H9 (cell line): ENCODE measurements around the gene PERP. TPM values are rescaled to one million over a fixed set of nuclear protein-coding genes. Genes with fewer than 3 reads are reported as not detected.
A peak's percentile ranks its signal among the peaks of the same experiment; 100 is the strongest.

ENCODE experiments used
- DNase-seq: peaks from one replicate; pipeline ENCODE4 v3.0.0-alpha.2; 2017
- H2AFZ ChIP-seq: one replicate; pipeline ENCODE4 v1.6.1; 2013; ENCODE audit warnings: mild to moderate bottlenecking, low read length, control low read depth, moderate library complexity
- H2AK5ac ChIP-seq: 2 replicates; pipeline ENCODE4 v1.6.1; 2013; ENCODE audit warnings: low read length, control low read depth, mixed read lengths; ENCODE audit not compliant: insufficient read length
- H2BK120ac ChIP-seq: one replicate; pipeline ENCODE4 v1.6.1; 2013; ENCODE audit warnings: low read depth, mild to moderate bottlenecking, low read length, control low read depth, inconsistent platforms; ENCODE audit not compliant: poor library complexity, severe bottlenecking
- H2BK12ac ChIP-seq: 2 replicates; pipeline ENCODE4 v1.6.1; 2013; ENCODE audit warnings: low read length, control low read depth, mixed read lengths, low read depth; ENCODE audit not compliant: insufficient read length
- H2BK15ac ChIP-seq: 2 replicates; pipeline ENCODE4 v1.6.1; 2013; ENCODE audit warnings: low read depth, low read length, control low read depth
- H2BK20ac ChIP-seq: one replicate; pipeline ENCODE4 v1.6.1; 2013; ENCODE audit warnings: low read depth, mild to moderate bottlenecking, low read length, control low read depth, inconsistent platforms; ENCODE audit not compliant: poor library complexity, severe bottlenecking
- H2BK5ac ChIP-seq: 2 replicates; pipeline ENCODE4 v1.6.1; 2013; ENCODE audit warnings: low read length, control low read depth, mixed read lengths; ENCODE audit not compliant: insufficient read length
- H3K14ac ChIP-seq: 2 replicates; pipeline ENCODE4 v1.6.1; 2013; ENCODE audit warnings: low read length, control low read depth; ENCODE audit not compliant: insufficient read depth
- H3K18ac ChIP-seq: 2 replicates; pipeline ENCODE4 v1.6.1; 2013; ENCODE audit warnings: low read depth, mild to moderate bottlenecking, mixed read lengths, low read length, control low read depth; ENCODE audit not compliant: insufficient read length
- H3K23ac ChIP-seq: 2 replicates; pipeline ENCODE4 v1.6.1; 2013; ENCODE audit warnings: low read length, control low read depth, mixed read lengths, low read depth; ENCODE audit not compliant: insufficient read length
- H3K23me2 ChIP-seq: 2 replicates; pipeline ENCODE4 v1.6.1; 2013; ENCODE audit warnings: low read depth, mild to moderate bottlenecking, mixed read lengths, low read length, control low read depth; ENCODE audit not compliant: insufficient read length, poor library complexity, severe bottlenecking
- H3K27ac ChIP-seq: 2 replicates; pipeline ENCODE4 v1.5.1; 2013; ENCODE audit warnings: low read length, control low read depth, mixed read lengths, low read depth; ENCODE audit not compliant: insufficient read length
- H3K27me3 ChIP-seq: 2 replicates; pipeline ENCODE4 v1.6.1; 2013; ENCODE audit warnings: low read length, control low read depth, inconsistent platforms; ENCODE audit not compliant: insufficient read depth
- H3K4ac ChIP-seq: 2 replicates; pipeline ENCODE4 v1.6.1; 2013; ENCODE audit warnings: low read depth, mild to moderate bottlenecking, control low read depth, inconsistent platforms, low read length, moderate library complexity
- H3K4me1 ChIP-seq: 2 replicates; pipeline ENCODE4 v1.6.1; 2013; ENCODE audit warnings: low read length, control low read depth, inconsistent platforms; ENCODE audit not compliant: insufficient read depth
- H3K4me2 ChIP-seq: 2 replicates; pipeline ENCODE4 v1.6.1; 2013; ENCODE audit warnings: low read length, control low read depth, mixed read lengths; ENCODE audit not compliant: insufficient read length, insufficient read depth
- H3K56ac ChIP-seq: 2 replicates; pipeline ENCODE4 v1.6.1; 2013; ENCODE audit warnings: low read depth, mild to moderate bottlenecking, mixed read lengths, low read length, control low read depth; ENCODE audit not compliant: insufficient read length
- H3K79me1 ChIP-seq: 2 replicates; pipeline ENCODE4 v1.6.1; 2013; ENCODE audit warnings: low read depth, mild to moderate bottlenecking, moderate library complexity, low read length, control low read depth, inconsistent platforms; ENCODE audit not compliant: insufficient read depth, poor library complexity, severe bottlenecking
- H3K79me2 ChIP-seq: 2 replicates; pipeline ENCODE4 v1.6.1; 2013; ENCODE audit warnings: low read length, control low read depth, inconsistent platforms; ENCODE audit not compliant: insufficient read depth
- H3K9ac ChIP-seq: 2 replicates; pipeline ENCODE4 v1.6.1; 2013; ENCODE audit warnings: low read length, control low read depth, mixed read lengths; ENCODE audit not compliant: insufficient read length; ENCODE audit errors: extremely low read depth
- H3K9me3 ChIP-seq: one replicate; pipeline ENCODE4 v1.6.1; 2013; ENCODE audit warnings: low read depth, low read length, inconsistent platforms; ENCODE audit not compliant: control insufficient read depth
- H3T11ph ChIP-seq: one replicate; pipeline ENCODE4 v1.6.1; 2013; ENCODE audit warnings: mild to moderate bottlenecking, low read length, control low read depth, inconsistent platforms
- H4K20me1 ChIP-seq: one replicate; pipeline ENCODE4 v1.6.1; 2013; ENCODE audit not compliant: control insufficient read depth, insufficient read length, insufficient read depth
- H4K5ac ChIP-seq: 2 replicates; pipeline ENCODE4 v1.6.1; 2013; ENCODE audit warnings: low read depth, mild to moderate bottlenecking, mixed read lengths, low read length, control low read depth; ENCODE audit not compliant: insufficient read length
- H4K8ac ChIP-seq: replicated peaks from 2 replicates; pipeline ENCODE4 v1.6.1; 2013; ENCODE audit warnings: low read length, control low read depth, mixed read lengths, low read depth; ENCODE audit not compliant: insufficient read length
- H4K91ac ChIP-seq: 2 replicates; pipeline ENCODE4 v1.6.1; 2013; ENCODE audit warnings: low read depth, mild to moderate bottlenecking, moderate library complexity, mixed read lengths, low read length, control low read depth; ENCODE audit not compliant: insufficient read length
- H3K27ac Mint-ChIP-seq, 3 experiments: 2 replicates in 2 of 3; 3 replicates in 1 of 3; pipeline ENCODE4 v1.8.0; 2020 to 2021; ENCODE audit warnings: mixed read lengths in 3 of 3, mild to moderate bottlenecking in 1 of 3, moderate library complexity in 1 of 3
- H3K27me3 Mint-ChIP-seq: 2 replicates; pipeline ENCODE4 v1.8.0; 2021; ENCODE audit warnings: low read depth, mild to moderate bottlenecking, moderate library complexity, mixed read lengths
- H3K36me3 Mint-ChIP-seq, 3 experiments: 2 replicates in 2 of 3; 3 replicates in 1 of 3; pipeline ENCODE4 v1.8.0; 2020 to 2021; ENCODE audit warnings: low read depth in 3 of 3, mixed read lengths in 3 of 3; ENCODE audit not compliant: insufficient read depth in 1 of 3
- H3K4me1 Mint-ChIP-seq, 2 experiments: 2 replicates each; pipeline ENCODE4 v1.8.0; 2020; ENCODE audit warnings: mixed read lengths in 2 of 2
- H3K4me3 Mint-ChIP-seq, 2 experiments: 2 replicates in 1 of 2; 3 replicates in 1 of 2; pipeline ENCODE4 v1.8.0; 2020 to 2021; ENCODE audit warnings: mild to moderate bottlenecking in 2 of 2, mixed read lengths in 2 of 2, moderate library complexity in 1 of 2
- H3K9me3 Mint-ChIP-seq, 2 experiments: 2 replicates in 1 of 2; 3 replicates in 1 of 2; pipeline ENCODE4 v1.8.0; 2020; ENCODE audit warnings: mild to moderate bottlenecking in 2 of 2, mixed read lengths in 2 of 2, moderate library complexity in 1 of 2
- CTCF ChIP-seq: fragments of 200-600 bp; sonication (generic); conservative IDR thresholded peaks from 3 replicates; pipeline ENCODE4 v1.8.0; 2021; ENCODE audit warnings: antibody characterized with exemption, mild to moderate bottlenecking
- WGBS: extraction: QIAGEN DNeasy Blood & Tissue Kit; methylation state at CpG from one replicate; pipeline ENCODE4 v1.1.7; 2013; ENCODE audit warnings: missing lambda C conversion rate, low lambda C conversion rate, mixed read lengths; ENCODE audit not compliant: insufficient read length; ENCODE audit errors: extremely low coverage; 5-methylcytosine and 5-hydroxymethylcytosine counted together
- total RNA-seq: library from RNA; stranded (reverse); gene quantifications from 2 replicates; pipeline ENCODE4 v1.2.1, GENCODE V29; 2021

PERP gene
- total RNA-seq, 1 experiment from 2014 or later, result 28.7 TPM

DNA sequence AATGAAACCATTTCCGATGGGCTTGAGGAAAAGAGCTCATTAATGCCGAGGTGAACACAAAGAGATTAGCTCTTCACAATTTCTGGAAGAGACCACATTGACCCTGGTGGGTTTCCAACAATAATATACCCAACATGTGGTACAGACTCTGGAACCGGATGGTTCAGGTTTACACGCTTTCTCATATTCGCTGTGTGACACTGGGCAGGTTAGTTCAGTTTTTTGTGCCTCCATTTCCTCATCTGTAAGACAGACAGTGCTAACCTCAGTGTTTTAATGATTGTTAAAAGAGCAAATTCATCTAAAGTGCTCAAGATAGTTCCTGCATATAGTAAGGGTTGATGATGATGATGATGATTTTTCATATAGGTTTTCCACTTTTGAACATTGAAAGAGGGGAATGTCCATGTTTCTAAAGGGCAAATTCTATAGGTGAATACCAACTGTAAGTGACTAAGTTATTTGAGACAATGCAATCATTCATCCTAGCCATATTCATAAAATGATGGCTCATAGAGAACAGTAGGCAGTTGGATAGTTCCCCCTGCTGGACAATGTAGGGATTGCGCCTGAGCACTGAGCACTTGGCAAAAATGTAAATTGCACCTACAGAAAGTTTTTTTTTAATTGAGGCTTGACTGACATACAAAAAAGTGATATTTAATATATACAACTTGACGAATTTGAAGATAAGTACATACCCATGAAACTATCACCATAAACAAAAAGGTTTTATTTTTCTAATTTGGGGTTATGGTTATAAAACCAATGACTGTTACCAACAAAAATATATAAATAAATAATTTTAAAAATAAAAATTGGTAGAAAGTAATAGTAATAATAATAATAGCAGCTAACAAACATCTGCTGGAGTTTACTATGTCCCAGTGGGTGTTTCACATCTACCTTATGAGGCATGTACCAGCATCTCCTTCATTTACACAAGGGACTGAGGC is 2.1 kb upstream of the PERP start:
- Histone ChIP-seq H3K23me2 (peaks cover 16% of the 10 kb centered on the region), H2BK20ac (no peak overlapping the region), H2AFZ (no peak overlapping the region), H3K9ac (no peak overlapping the region), H3K4me2 (no peak overlapping the region), H3K14ac (no peak overlapping the region), H3K56ac (no peak overlapping the region), H3K4me1 (peaks cover 2% of the 10 kb centered on the region; the same call in 1 of the 2 replicates), H2BK15ac (no peak overlapping the region), H3T11ph (no peak overlapping the region), H3K9me3 (no peaks in the 10 kb centered on the region), H3K27ac (no peak overlapping the region), H3K27me3 (peaks cover 2% of the 10 kb centered on the region; the same call in 1 of the 2 replicates), H2BK120ac (no peak overlapping the region), H2BK5ac (no peak overlapping the region), H3K23ac (no peak overlapping the region), H3K79me2 (peaks cover 4% of the 10 kb centered on the region; the same call in 1 of the 2 replicates), H4K91ac (no peak overlapping the region), H4K5ac (no peak overlapping the region), H3K79me1 (no peaks in the 10 kb centered on the region), H3K18ac (no peak overlapping the region), H3K4ac (no peak overlapping the region), H4K8ac (no peak overlapping the region), H2AK5ac (no peak overlapping the region), H2BK12ac (no peak overlapping the region), H4K20me1 (no peaks in the 10 kb centered on the region)
- no peaks in the 10 kb centered on the region for H3K36me3 Mint-ChIP-seq
- DNase-seq, result no peak
- peaks cover 14% of the 10 kb centered on the region for H3K27me3 Mint-ChIP-seq
- peak; percentile 95 for TF ChIP-seq CTCF
- WGBS, result no CpG with 5 or more reads among the region's 7 CpGs
- H3K27ac Mint-ChIP-seq, result no peak overlapping the region
- H3K9me3 Mint-ChIP-seq, result no peaks in the 10 kb centered on the region; a peak in 1 of 5 replicates
- H3K4me1 Mint-ChIP-seq, result peaks cover 18 to 27% of the 10 kb centered on the region in 2 experiments
- H3K4me3 Mint-ChIP-seq, result no peak overlapping the region
